Measurements from ENCODE around the gene LRRC15. TPM values are rescaled to one million over a fixed set of nuclear protein-coding genes. Genes with fewer than 3 reads are reported as not detected.

LRRC15 gene
- total and polyA plus RNA-seq, 5 experiments from 2014 or later = not detected

DNA sequence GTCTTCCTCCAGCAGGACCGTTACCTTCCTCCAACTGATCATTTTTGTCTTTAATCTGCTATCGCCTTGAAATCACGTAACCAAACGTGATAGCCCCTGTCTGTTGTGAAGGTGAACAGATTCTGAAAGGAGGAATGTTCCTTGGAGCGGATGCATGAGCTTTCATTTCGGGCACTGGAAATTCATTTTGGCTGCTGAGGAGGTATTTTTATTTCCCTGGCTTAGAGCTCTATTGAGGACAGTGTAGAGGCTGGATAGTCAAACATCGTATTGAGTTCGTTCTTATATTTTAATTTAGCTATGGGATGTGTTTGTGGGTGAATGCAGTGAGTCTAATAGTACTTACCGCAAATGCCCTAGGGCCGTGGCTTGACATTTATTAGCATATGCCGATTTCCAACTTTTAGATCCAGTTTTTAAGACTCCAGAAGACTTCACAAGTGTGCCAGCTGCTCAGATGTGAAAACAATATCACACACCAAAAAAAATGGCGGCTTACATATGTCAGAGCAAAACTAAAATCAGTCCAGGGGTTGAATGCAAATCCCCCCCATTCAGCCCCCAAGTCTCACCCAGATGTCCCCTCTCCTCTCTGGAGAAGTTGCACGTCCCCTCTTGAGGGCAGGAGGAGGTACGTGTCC, 40.5 kb downstream of the LRRC15 start:
- POLR2A ChIA-PET = no interaction called here
- Mint-ChIP-seq H3K4me3 (no peak overlapping the region), H3K27ac (peak overlapping the region in 1 of 10 donors; percentile 21), H3K4me1 (peaks cover 0 to 7% (median 5%) of the 10 kb centered on the region in 4 donors), H3K27me3 (peaks cover 10 to 25% (median 16%) of the 10 kb centered on the region in 5 donors), H3K9me3 (no peaks in the 10 kb centered on the region), H3K36me3 (no peaks in the 10 kb centered on the region)
- ATAC-seq (no peak), DNase-seq (no peak)

DNA sequence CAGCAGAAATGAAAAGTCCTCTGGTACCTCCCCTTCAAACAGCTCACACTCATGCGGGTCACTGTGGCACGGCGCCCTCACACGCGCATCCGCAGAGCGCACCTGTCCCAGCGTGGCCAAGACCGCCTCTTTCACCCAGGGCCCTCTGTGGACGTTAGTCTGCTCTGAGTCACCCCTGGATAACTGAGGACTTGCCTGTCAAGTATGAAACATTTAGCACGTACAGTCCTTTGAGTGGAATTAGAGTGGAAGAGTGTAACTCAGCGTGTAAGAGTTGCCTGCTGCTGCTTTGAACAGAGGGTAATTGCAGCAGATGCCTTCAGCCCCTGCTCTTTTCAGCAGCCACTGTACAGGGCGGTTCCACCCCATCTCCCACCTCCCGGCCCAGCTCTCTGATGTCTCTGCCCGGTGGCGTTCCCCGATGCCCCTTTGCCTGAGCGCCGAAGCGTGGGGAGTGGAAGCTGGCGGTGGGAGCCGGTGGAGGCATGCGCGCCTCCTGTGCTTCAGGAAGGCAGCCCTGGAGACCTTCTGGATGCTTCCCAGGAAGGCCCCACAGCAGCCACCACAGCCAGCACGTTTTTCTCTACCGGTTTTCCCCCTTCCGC, 41.4 kb downstream of the LRRC15 start:
- no peaks in the 10 kb centered on the region for H3K36me3 Mint-ChIP-seq
- DNase-seq = peak in 4 of 10 donors; percentile 37 to 73 (median 42)
- H3K4me1 Mint-ChIP-seq = peaks cover 0 to 2% (median under 1%) of the 10 kb centered on the region in 4 donors
- H3K27ac Mint-ChIP-seq = peak overlapping the region in 1 of 10 donors; percentile 21
- no peaks in the 10 kb centered on the region for H3K9me3 Mint-ChIP-seq
- peak overlapping the region in 1 of 10 donors; percentile 58 for H3K4me3 Mint-ChIP-seq
- POLR2A ChIA-PET = no interaction called here
- ATAC-seq = peak; percentile 23 to 43
- H3K27me3 Mint-ChIP-seq = peaks cover 7 to 19% (median 14%) of the 10 kb centered on the region in 5 donors

DNA sequence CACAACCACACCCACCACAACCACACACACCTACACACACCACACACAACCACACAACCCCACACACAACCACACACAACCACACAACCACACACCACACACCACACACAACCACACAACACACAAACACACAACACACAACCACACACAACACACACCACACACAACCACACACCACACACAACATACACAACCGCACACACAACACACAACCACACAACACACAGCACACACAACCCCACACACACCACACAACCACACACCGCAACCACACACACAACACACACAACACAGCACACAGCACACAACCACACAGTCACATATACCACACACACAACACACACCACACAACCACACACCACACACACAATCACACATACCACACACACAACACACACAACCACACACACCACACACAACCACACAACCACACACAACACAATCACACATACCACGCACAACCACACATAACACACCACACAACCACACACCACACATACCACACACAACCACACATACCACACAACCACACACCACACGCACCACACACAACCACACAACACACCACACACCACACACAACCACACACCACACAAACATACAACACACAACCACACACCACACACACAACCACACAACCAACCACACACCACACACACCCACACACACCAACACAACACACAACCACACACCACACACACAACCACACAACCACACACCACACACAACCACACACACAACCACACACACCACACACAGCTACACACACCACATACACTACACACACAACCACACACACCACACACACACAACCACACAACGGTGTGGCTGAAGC, 42.1 kb downstream of the LRRC15 start:
- H3K27ac Mint-ChIP-seq = no peak overlapping the region
- peaks cover 2 to 13% (median 9%) of the 10 kb centered on the region in 5 donors for H3K27me3 Mint-ChIP-seq
- H3K9me3 Mint-ChIP-seq = no peaks in the 10 kb centered on the region
- DNase-seq (peak in 4 of 10 donors; percentile 13 to 41 (median 18)), ATAC-seq (no peak)
- H3K4me3 Mint-ChIP-seq = no peak overlapping the region
- POLR2A ChIA-PET = no interaction called here
- peaks cover 0 to 5% (median 1%) of the 10 kb centered on the region in 4 donors for H3K4me1 Mint-ChIP-seq
- H3K36me3 Mint-ChIP-seq = no peaks in the 10 kb centered on the region

DNA sequence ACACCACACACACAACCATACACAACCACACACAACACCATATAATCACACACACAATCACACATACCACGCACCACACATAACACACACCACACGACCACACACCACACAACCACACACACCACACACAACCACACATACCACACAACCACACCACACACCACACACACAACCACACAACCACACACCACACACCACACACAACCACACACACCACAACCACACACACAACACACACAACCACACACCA, 42.6 kb downstream of the LRRC15 start:
- Mint-ChIP-seq H3K4me1 (peaks cover 0 to 5% (median 2%) of the 10 kb centered on the region in 4 donors), H3K9me3 (no peaks in the 10 kb centered on the region), H3K27me3 (peaks cover 2 to 13% (median 5%) of the 10 kb centered on the region in 5 donors), H3K27ac (no peak overlapping the region), H3K36me3 (no peaks in the 10 kb centered on the region), H3K4me3 (no peak overlapping the region)
- POLR2A ChIA-PET = no interaction called here
- no peak for ATAC-seq
- DNase-seq = peak in 2 of 10 donors; percentile 27 to 35

DNA sequence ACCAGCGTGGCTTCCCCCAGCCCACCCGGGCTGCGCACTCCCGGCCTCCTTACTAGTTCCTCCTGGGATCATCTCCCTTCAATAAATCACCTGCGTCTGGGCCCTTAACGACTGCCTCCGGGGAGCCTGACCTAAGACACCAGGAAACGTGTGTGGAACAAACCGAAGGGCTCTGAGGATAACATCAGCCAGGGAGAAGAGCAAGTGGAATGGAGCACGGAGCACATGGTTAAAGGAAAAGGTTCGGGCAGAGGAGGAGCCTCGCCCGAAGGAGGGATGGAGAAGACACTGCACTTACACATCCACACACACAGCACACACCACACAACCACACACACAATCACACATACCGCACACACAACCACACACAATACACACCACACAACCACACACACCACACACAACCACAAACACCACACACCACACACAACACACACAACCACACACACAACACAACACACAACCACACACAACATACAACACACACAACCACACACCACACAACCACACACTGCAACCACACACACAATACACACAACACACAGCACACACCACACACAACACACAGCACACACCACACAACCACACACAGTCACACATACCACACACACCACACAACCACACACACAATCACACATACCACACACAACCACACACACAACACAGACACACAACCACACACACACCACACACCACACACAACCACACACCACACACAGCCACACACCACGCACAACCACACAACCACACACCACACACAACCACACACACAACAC, 43.2 kb downstream of the LRRC15 start:
- Mint-ChIP-seq H3K27ac (no peak overlapping the region), H3K36me3 (no peaks in the 10 kb centered on the region), H3K4me3 (no peak overlapping the region), H3K9me3 (no peaks in the 10 kb centered on the region), H3K27me3 (peaks cover 0 to 9% (median 0%) of the 10 kb centered on the region in 5 donors), H3K4me1 (peaks cover 0 to 5% (median 2%) of the 10 kb centered on the region in 4 donors)
- peak in 2 of 10 donors; percentile 28 to 31 for DNase-seq
- peak in 1 of 2 donors; percentile 16 for ATAC-seq
- POLR2A ChIA-PET = no interaction called here

DNA sequence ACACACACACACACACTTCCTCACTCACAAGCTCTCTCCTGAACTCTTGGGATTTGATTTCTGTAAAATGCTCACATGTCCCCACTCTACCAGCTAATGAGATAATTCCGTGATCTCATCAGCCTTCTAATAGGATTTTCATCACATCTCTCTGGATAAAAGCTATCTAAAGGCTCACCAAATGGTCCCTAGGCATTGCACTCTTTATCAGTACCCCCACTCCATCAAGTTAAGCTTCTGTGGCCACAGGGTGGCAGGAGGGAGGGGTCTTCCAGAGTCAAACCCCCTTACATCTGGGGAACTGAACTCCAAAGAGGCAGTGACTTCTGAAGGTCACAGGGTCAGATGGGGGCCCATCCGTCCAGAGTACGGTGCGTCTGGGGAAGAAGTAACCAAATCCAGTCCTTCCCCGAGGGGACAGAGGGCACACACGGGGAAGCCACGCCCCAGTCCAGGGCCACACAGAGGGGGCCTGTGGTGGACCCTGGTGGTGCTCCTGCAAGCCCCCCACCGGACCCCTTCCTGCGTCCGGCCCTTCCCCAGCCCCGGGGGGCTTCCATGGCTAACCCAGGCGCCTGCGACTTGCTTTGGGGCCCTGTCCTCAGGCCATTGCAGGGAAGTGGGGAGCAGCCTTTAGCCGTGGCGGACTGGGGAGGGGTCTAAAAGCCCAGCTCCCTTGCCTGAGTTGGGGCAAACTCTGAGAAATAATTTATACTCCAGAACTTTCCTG, 44.0 kb downstream of the LRRC15 start:
- ATAC-seq = no peak
- POLR2A ChIA-PET = no interaction called here
- peak overlapping the region in 1 of 10 donors; percentile 14 for H3K4me3 Mint-ChIP-seq

DNA sequence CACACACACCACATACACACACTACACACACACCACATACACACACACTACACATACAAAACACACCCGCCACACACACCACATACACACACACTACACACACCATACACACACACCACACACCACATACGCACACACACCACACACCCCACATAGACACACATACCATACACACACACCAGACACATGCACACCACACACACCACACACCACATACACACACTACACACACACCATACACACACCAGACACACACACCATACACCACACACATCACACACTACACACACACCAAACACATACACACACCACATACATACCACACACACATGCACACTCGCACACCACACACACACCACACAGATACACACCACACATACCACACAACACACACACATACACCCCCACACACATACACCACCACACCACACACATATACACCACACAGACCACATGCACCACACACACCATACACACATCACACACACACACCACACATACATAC, 44.7 kb downstream of the LRRC15 start:
- Mint-ChIP-seq H3K27me3 (peaks cover 0 to 11% (median 4%) of the 10 kb centered on the region in 5 donors), H3K9me3 (peaks cover 0 to under 1% (median 0%) of the 10 kb centered on the region in 9 donors), H3K4me3 (no peak overlapping the region), H3K27ac (no peak overlapping the region), H3K36me3 (no peaks in the 10 kb centered on the region), H3K4me1 (peaks cover 0 to 5% (median 2%) of the 10 kb centered on the region in 4 donors)
- ATAC-seq (no peak), DNase-seq (no peak)
- POLR2A ChIA-PET = no interaction called here

More for the DNA sequence above, 44.0 kb downstream of the LRRC15 start:
- Mint-ChIP-seq H3K27ac (no peak overlapping the region), H3K36me3 (no peaks in the 10 kb centered on the region), H3K4me1 (peaks cover 0 to 5% (median 2%) of the 10 kb centered on the region in 4 donors), H3K27me3 (peaks cover 0 to 11% (median 4%) of the 10 kb centered on the region in 5 donors), H3K9me3 (no peaks in the 10 kb centered on the region)
- DNase-seq = no peak

DNA sequence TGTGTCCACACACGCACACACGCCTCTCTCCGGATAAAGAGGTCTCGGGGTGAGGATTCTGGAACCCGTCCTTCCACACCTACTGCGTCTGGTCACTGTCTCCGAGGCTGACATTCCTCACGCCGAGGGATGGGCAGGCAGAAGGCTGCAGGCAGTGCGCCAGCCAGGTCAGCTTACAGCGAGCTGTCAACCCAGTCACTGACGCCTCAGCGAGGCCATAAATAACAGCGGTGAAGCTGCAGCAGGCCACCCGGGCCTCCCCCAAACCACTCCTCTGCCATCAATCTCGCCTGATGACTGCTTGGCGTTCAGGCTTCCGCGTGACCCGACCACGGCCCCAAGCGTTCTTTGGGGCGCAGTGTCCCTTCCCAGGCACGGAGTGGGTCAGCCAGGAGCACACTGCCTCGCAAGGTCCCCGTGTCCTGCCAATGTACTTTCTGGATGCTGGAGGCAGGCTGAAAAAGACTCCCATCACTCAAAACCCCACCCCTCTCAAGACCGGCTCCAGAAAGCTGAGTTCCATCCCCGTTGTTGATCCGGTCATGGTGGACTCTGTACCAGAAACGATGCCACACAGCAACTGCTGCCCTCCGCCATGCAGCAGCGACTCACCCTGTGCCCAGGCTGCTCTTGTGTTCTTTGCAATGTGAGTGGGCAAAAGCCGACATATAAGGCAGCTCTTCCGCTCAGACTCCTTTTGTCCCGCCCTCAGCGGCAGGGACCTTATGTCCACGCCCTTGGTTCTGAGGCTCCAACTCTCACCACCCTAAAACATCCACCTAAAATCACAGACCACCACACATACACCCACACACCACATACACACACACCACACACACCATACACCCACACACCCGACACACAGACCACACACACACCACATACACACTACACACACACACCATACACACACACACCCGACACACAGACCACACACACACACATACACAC, 45.5 kb downstream of the LRRC15 start:
- Mint-ChIP-seq H3K36me3 (peaks cover 0 to 5% (median 0%) of the 10 kb centered on the region in 3 donors), H3K4me1 (peaks cover 0 to 5% (median 2%) of the 10 kb centered on the region in 4 donors), H3K4me3 (no peak overlapping the region), H3K27ac (no peak overlapping the region), H3K27me3 (peaks cover 0 to 13% (median 8%) of the 10 kb centered on the region in 5 donors), H3K9me3 (peaks cover 0 to 8% (median 4%) of the 10 kb centered on the region in 9 donors)
- DNase-seq (peak in 6 of 10 donors; percentile 21 to 59 (median 44)), ATAC-seq (peak; percentile 68 to 87)
- POLR2A ChIA-PET = interaction anchor here (1.0 kb wide), 1 partner anchor 11 kb away, joined by 4 read pairs; no protein-coding TSS in a partner anchor

DNA sequence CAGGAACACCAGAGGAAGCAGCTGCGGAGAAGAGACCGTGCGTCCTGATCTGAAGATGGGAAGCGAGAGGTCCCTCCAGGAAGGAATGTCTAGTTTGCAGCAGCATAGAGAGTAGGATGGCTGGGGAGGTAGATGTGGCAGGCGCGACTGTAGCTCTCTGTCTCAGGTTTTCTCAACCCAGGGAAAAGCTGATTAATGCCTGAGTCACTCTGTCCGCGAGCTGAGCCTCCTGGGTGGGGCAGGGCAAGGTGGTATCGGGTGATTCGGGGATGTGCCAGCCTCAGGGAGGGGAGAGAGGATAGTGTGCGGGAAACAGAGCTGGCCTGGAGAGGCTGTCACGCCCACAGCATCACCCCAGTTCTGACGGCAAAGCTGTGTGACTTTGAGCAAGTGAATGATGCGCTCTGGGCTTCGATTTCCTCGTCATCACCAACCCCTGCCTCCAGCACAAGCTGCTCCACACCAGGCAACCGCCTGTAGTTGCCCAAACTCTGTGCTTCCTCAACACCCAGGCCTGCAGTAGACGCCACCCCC, 46.8 kb downstream of the LRRC15 start:
- Mint-ChIP-seq H3K27ac (peak overlapping the region in 1 of 10 donors; percentile 60), H3K4me3 (peak overlapping the region in 3 of 10 donors; percentile 7 to 49 (median 33)), H3K4me1 (peaks cover 0 to 5% (median 2%) of the 10 kb centered on the region in 4 donors), H3K36me3 (peaks cover 0 to 9% (median 0%) of the 10 kb centered on the region in 3 donors), H3K27me3 (peaks cover 3 to 21% (median 16%) of the 10 kb centered on the region in 5 donors), H3K9me3 (peaks cover 0 to 13% (median 6%) of the 10 kb centered on the region in 9 donors)
- DNase-seq (no peak), ATAC-seq (no peak)
- POLR2A ChIA-PET = no interaction called here

DNA sequence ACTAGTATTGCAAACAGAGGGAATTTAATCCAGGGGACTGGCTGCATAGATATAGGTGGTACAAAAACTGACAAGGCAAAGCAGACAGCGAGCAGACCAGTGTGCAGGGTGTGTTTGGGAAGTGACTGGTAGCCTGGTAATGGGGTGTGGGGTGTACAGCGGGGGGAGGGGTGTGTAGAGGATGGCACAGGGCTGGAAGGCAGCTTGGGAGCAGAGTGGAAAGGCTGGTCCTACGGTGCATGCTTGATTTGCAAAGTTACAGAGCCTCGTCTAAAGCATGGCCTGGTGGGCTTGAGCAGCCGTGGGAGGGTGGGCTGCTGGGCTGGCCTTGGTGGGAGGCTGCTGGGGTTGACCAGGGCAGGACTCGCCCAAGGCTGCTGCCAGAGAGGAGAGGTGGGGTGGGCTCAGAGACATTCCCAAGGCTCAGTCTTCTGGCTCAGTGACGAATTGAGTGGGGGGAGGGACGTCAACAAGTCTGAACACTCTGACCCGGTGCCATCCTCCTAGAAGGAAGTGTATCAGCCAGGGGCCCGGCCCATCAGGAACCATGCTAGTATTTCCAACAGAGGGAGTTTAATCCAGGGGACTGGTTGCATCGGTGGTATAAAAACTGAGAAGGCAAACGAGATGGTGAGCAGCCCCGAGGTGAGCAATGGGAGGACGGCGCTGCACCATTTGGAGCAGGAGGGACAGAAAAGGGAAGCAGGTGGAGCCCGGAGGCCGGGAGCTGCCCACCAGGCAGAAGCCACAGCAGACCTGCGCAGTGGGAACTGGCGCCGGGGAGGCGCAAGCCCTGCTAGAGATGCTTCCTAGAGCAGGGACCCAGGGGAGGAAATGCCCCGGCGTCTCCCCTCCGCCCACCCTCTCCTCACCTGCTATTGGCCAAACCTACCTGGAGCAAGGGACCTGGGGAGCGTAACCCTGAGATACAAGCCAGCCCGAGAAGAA, 47.6 kb downstream of the LRRC15 start:
- H3K9me3 Mint-ChIP-seq = peaks cover 0 to 13% (median 6%) of the 10 kb centered on the region in 9 donors
- DNase-seq (no peak), ATAC-seq (no peak)
- H3K4me3 Mint-ChIP-seq = peak overlapping the region in 3 of 10 donors; percentile 7 to 49 (median 15)
- peaks cover 9 to 29% (median 21%) of the 10 kb centered on the region in 5 donors for H3K27me3 Mint-ChIP-seq
- peaks cover 0 to 9% (median 0%) of the 10 kb centered on the region in 3 donors for H3K36me3 Mint-ChIP-seq
- H3K4me1 Mint-ChIP-seq = peaks cover 0 to 5% (median 2%) of the 10 kb centered on the region in 4 donors
- peak overlapping the region in 3 of 10 donors; percentile 17 to 90 (median 60) for H3K27ac Mint-ChIP-seq
- POLR2A ChIA-PET = no interaction called here
